GM12878 (cell line): ENCODE results near the gene GLT6D1. TPM values are rescaled to one million over a fixed set of nuclear protein-coding genes. Genes with fewer than 3 reads are reported as not detected.

Experiments
- ATAC-seq: fragments of 200-7000 bp; cut with Tn5 transposase; 3 replicates; pipeline ENCODE4 v1.9.1; 2020; ENCODE audit warnings: mild to moderate bottlenecking, moderate library complexity
- BruUV-seq: library from RNA; stranded (reverse); fragments of 400-500 nt; replicated peaks from 2 replicates; lab custom pipeline; 2021; lab: Mats Ljungman, UMichigan
- CTCF ChIA-PET: fragments of 300-600 bp; sonication (Branson Sonifier 250); formaldehyde crosslinking; extraction: SDS; loops from one replicate; lab custom pipeline; 2021; ENCODE audit warnings: inconsistent platforms; lab: Yijun Ruan, JAX
- POLR2A ChIA-PET: fragments of 350-600 bp; formaldehyde crosslinking; extraction: SDS; loops from one replicate; lab custom pipeline; 2021; ENCODE audit warnings: inconsistent platforms; lab: Charles Lee
- RAD21 ChIA-PET: fragments of 300-600 bp; sonication (Branson Sonifier 250); formaldehyde crosslinking; loops from one replicate; lab custom pipeline; 2023; ENCODE audit warnings: antibody characterized with exemption; ENCODE audit not compliant: unreplicated experiment; lab: Charles Lee
- SMC1A ChIA-PET: fragments of 300-600 bp; sonication (Branson Sonifier 250); formaldehyde crosslinking; loops from one replicate; lab custom pipeline; 2023; ENCODE audit not compliant: unreplicated experiment, uncharacterized antibody; lab: Charles Lee
- DNase-seq: peaks from one replicate; pipeline ENCODE4 v3.0.0-alpha.2; 2011; ENCODE audit warnings: low read depth, low spot score
- FAIRE-seq: peaks from 3 replicates; lab custom pipeline; 2011; peaks lifted over from hg19 to GRCh38; lab: Jason Lieb, UNC
- H2AFZ ChIP-seq: 2 replicates; pipeline ENCODE4 v1.6.0; 2011; ENCODE audit warnings: low read depth, low read length, control low read depth; ENCODE audit not compliant: control insufficient read depth
- H3K27ac ChIP-seq: 2 replicates; pipeline ENCODE4 v1.5.1; 2011; ENCODE audit warnings: control low read depth; ENCODE audit not compliant: control insufficient read depth, insufficient read depth
- H3K27me3 ChIP-seq, 2 experiments: replicated peaks in 1 of 2; 2 replicates each; pipeline versions ENCODE4 v1.6.0 to v1.6.1; 2011; ENCODE audit warnings: low read length in 1 of 2; ENCODE audit not compliant: control insufficient read depth in 2 of 2, insufficient read depth in 2 of 2
- H3K36me3 ChIP-seq, 2 experiments: 2 replicates each; pipeline ENCODE4 v1.5.1; 2011; ENCODE audit warnings: low read length in 1 of 2; ENCODE audit not compliant: control insufficient read depth in 2 of 2, insufficient read depth in 2 of 2
- H3K4me1 ChIP-seq: 2 replicates; pipeline ENCODE4 v1.6.1; 2011; ENCODE audit warnings: mild to moderate bottlenecking, low read length, moderate library complexity, mixed read lengths; ENCODE audit not compliant: control insufficient read depth, insufficient read depth
- H3K4me2 ChIP-seq: 2 replicates; pipeline ENCODE4 v1.6.0; 2011; ENCODE audit warnings: control low read depth; ENCODE audit not compliant: control insufficient read depth, insufficient read depth
- H3K4me3 ChIP-seq: fragments of 200-600 bp; sonication (generic); 2 replicates; pipeline ENCODE4 v1.5.1; 2016
- H3K79me2 ChIP-seq: 2 replicates; pipeline ENCODE4 v1.6.0; 2011; ENCODE audit warnings: low read length; ENCODE audit not compliant: control insufficient read depth, insufficient read depth
- H3K9ac ChIP-seq: 2 replicates; pipeline ENCODE4 v1.8.0; 2011; ENCODE audit warnings: low read length, control low read depth, mixed read lengths; ENCODE audit not compliant: control insufficient read depth, insufficient read depth
- H3K9me3 ChIP-seq: replicated peaks from 3 replicates; pipeline ENCODE4 v1.5.1; 2011; ENCODE audit warnings: mild to moderate bottlenecking, low read length; ENCODE audit not compliant: control insufficient read depth, insufficient read depth
- H4K20me1 ChIP-seq: 2 replicates; pipeline ENCODE4 v1.6.0; 2011; ENCODE audit not compliant: control insufficient read depth, insufficient read depth
- BRCA1 ChIP-seq: IDR thresholded peaks from 2 replicates; pipeline ENCODE4 v1.6.1; 2011; ENCODE audit warnings: low read depth, low read length, improper control_type of control experiment
- E2F4 ChIP-seq: IDR thresholded peaks from 2 replicates; pipeline ENCODE4 v1.6.1; 2012; ENCODE audit warnings: low read depth, low read length, improper control_type of control experiment
- GATAD2B ChIP-seq: fragments of 450-650 bp; conservative IDR thresholded peaks from 2 replicates; pipeline ENCODE4 v1.6.1; 2017; ENCODE audit warnings: low read depth, mild to moderate bottlenecking, moderate library complexity
- NFYA ChIP-seq: IDR thresholded peaks from 2 replicates; pipeline ENCODE4 v1.6.1; 2011; ENCODE audit warnings: low read depth, mild to moderate bottlenecking, low read length, improper control_type of control experiment, borderline replicate concordance
- RAD21 ChIP-seq: IDR thresholded peaks from 2 replicates; pipeline ENCODE4 v1.6.1; 2011; ENCODE audit warnings: mild to moderate bottlenecking, low read depth, low read length, moderate library complexity; ENCODE audit not compliant: insufficient read depth
- SUPT20H ChIP-seq: IDR thresholded peaks from 2 replicates; pipeline ENCODE4 v1.6.1; 2011; ENCODE audit warnings: low read depth, mild to moderate bottlenecking, low read length, moderate library complexity, borderline replicate concordance; ENCODE audit not compliant: control insufficient read depth
- WGBS: methylation state at CpG from one replicate; pipeline ENCODE4 v1.1.6; 2016; ENCODE audit warnings: low lambda C conversion rate; ENCODE audit not compliant: insufficient replicate concordance, insufficient coverage; ENCODE audit errors: missing lambda C conversion rate; 5-methylcytosine and 5-hydroxymethylcytosine counted together
- in situ Hi-C: fragments of 300-500 bp; cut with MboI; formaldehyde crosslinking; loops from 9 replicates; pipeline ENCODE4 v1.14.3; 2018; ENCODE audit warnings: mixed read lengths
- intact Hi-C: fragments of 100-400 bp; cut with micrococcal nuclease; formaldehyde crosslinking; loops from one replicate; pipeline ENCODE4 v1.14.2; 2022; ENCODE audit not compliant: unreplicated experiment
- polyA plus RNA-seq, 11 experiments: library from polyadenylated mRNA; depleted of rRNA in 4 of 11; unstranded in 6 of 11; stranded (reverse) in 5 of 11; fragments of >200 nt; fragmentation: Nextera tagmentation in 4 of 11; fragmentation: Illumina TruSeq in 1 of 11; extraction: Ambion mirVana in 4 of 11; extraction: Trizol in 1 of 11; gene quantifications; 1 replicate in 1 of 11; 2 replicates in 10 of 11; pipeline versions ENCODE4 v1.2.1 to v1.2.3, GENCODE V29; 2011 to 2016; ENCODE audit warnings: inconsistent platforms in 2 of 11, missing spikeins in 2 of 11, low read depth in 1 of 11
- total RNA-seq, 4 experiments: library from RNA; depleted of rRNA in 3 of 4; stranded (reverse); fragments of >200 nt in 3 of 4; fragmentation: Illumina TruSeq in 1 of 4; extraction: Trizol in 1 of 4; gene quantifications; 2 replicates each; pipeline versions ENCODE4 v1.2.1 to v1.2.3, GENCODE V29; 2013 to 2021

GLT6D1 gene
- total and polyA plus RNA-seq, 10 of the 15 experiments (the other 5 are each of a cell fraction or from before 2014, with no cell fraction given): not detected

GRCh38 chr9:135680056-135680455 is 40.7 kb upstream of the GLT6D1 start:
- Histone ChIP-seq H3K9ac (no peak overlapping the region), H3K27ac (no peak overlapping the region), H3K36me3 (no peaks in the 10 kb centered on the region), H3K4me3 (no peak overlapping the region), H2AFZ (no peak overlapping the region), H3K4me2 (no peak overlapping the region), H3K4me1 (no peaks in the 10 kb centered on the region), H3K79me2 (no peaks in the 10 kb centered on the region), H3K27me3 (no peaks in the 10 kb centered on the region), H4K20me1 (no peaks in the 10 kb centered on the region), H3K9me3 (no peaks in the 10 kb centered on the region)
- no peak for FAIRE-seq
- no TSS peak for BruUV-seq
- no peak for DNase-seq
- WGBS: 49% methylated on average over 16 of the region's 16 CpGs
- POLR2A ChIA-PET: no interaction called here
- in situ Hi-C loops: no loop called here
- no peak for ATAC-seq
- SMC1A ChIA-PET: no interaction called here
- intact Hi-C loops: no loop called here
- RAD21 ChIA-PET: no interaction called here
- CTCF ChIA-PET: no interaction called here
- TF ChIP-seq NFYA (no peak), GATAD2B (no peak), BRCA1 (no peak), E2F4 (no peak), SUPT20H (no peak), RAD21 (no peak)
